Measurements from ENCODE around the gene MPDZ. TPM values are rescaled to one million over a fixed set of nuclear protein-coding genes. Genes with fewer than 3 reads are reported as not detected.

MPDZ gene
- total and polyA plus RNA-seq, 9 donors, result 24.6 to 69.2 (median 45.9) TPM

- H3K36me3 ChIP-seq, result no peaks in the 10 kb centered on the region
- 5 to 23% (median 12%) methylated on average over 2 of the region's 2 CpGs for WGBS, 3 donors
- peaks cover 7% of the 10 kb centered on the region for H3K4me1 ChIP-seq (ENCODE audit: insufficient read depth)
- intact Hi-C loops (cut with DNase I), result no loop called here
- H3K27me3 ChIP-seq, result no peaks in the 10 kb centered on the region
- H3K4me3 ChIP-seq, result no peak overlapping the region
- no peaks in the 10 kb centered on the region for H3K9me3 ChIP-seq
- H3K27ac ChIP-seq, result no peak overlapping the region
- DNase-seq, result no peak
- TF ChIP-seq POLR2A (IDR thresholded peaks at IDR 0.05) (no peak), CTCF (IDR thresholded peaks at IDR 0.05) (no peak), EP300 (IDR thresholded peaks at IDR 0.05) (no peak)
Observed at GRCh38 chr9:13139641-13140171, 139.8 kb downstream of the MPDZ start.

DNA sequence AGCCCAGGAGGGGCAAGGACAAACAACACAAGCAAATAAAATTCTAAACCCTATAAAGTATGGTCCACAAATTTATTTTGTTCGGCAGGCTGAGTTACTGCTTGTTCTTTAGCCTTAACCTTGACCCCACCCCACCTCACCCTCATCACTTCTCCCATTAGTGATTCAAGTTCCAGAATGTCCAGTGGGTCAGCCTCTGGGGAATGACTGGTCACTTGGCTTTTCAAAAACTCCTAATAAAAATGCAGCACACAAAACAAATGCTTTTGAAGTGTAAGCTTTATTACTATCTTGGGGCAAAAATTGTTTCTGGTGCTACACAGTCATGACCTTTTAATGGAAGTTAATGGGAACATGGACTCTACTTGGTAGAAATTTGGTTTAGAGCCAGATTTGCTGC lies 142.1 kb downstream of the MPDZ start:
- intact Hi-C loops (cut with DNase I), result no loop called here

GRCh38 chr9:13131991-13132390 lies 147.5 kb downstream of the MPDZ start:
- Histone ChIP-seq H3K9me3 (no peaks in the 10 kb centered on the region), H3K27me3 (no peaks in the 10 kb centered on the region), H3K4me3 (no peak overlapping the region), H3K27ac (no peak overlapping the region), H3K4me1 (ENCODE audit: insufficient read depth) (no peaks in the 10 kb centered on the region), H3K36me3 (no peaks in the 10 kb centered on the region)
- TF ChIP-seq EP300 (IDR thresholded peaks at IDR 0.05), result no peak
- no peak for TF ChIP-seq POLR2A (IDR thresholded peaks at IDR 0.05)
- no peak for TF ChIP-seq CTCF (IDR thresholded peaks at IDR 0.05)
- WGBS, 3 donors, result 95 to 97% (median 96%) methylated on average over 3 of the region's 3 CpGs
- intact Hi-C loops (cut with DNase I), result no loop called here
- no peak for DNase-seq

More for the DNA sequence above, 142.1 kb downstream of the MPDZ start:
- 18 to 26% (median 26%) methylated on average over 1 of the region's 1 CpG for WGBS, 3 donors
- no peaks in the 10 kb centered on the region for H3K27me3 ChIP-seq
- peaks cover 7% of the 10 kb centered on the region for H3K4me1 ChIP-seq (ENCODE audit: insufficient read depth)
- no peaks in the 10 kb centered on the region for H3K36me3 ChIP-seq
- no peak overlapping the region for H3K27ac ChIP-seq
- no peak overlapping the region for H3K4me3 ChIP-seq
- no peaks in the 10 kb centered on the region for H3K9me3 ChIP-seq
- TF ChIP-seq CTCF (IDR thresholded peaks at IDR 0.05), result no peak
- DNase-seq, result no peak

GRCh38 chr9:13131416-13131815 lies 148.1 kb downstream of the MPDZ start:
- no peaks in the 10 kb centered on the region for H3K9me3 ChIP-seq
- no peaks in the 10 kb centered on the region for H3K36me3 ChIP-seq
- no peak overlapping the region for H3K27ac ChIP-seq
- intact Hi-C loops (cut with DNase I), result no loop called here
- no peak for DNase-seq
- 91 to 92% (median 92%) methylated on average over 6 of the region's 6 CpGs for WGBS, 3 donors
- no peak overlapping the region for H3K4me3 ChIP-seq
- H3K4me1 ChIP-seq (ENCODE audit: insufficient read depth), result no peaks in the 10 kb centered on the region
- H3K27me3 ChIP-seq, result no peaks in the 10 kb centered on the region
- no peak for TF ChIP-seq CTCF (IDR thresholded peaks at IDR 0.05)
- TF ChIP-seq EP300 (IDR thresholded peaks at IDR 0.05), result no peak
- TF ChIP-seq POLR2A (IDR thresholded peaks at IDR 0.05), result no peak
